Chondrocyte (in vitro differentiated cells): ENCODE measurements around the gene CLN3. TPM values are rescaled to one million over a fixed set of nuclear protein-coding genes. Genes with fewer than 3 reads are reported as not detected.

Source experiments
- DNase-seq: peaks from one replicate; pipeline ENCODE4 v3.0.0; 2021; ENCODE audit warnings: mixed read lengths, low spot score
- H3K27ac Mint-ChIP-seq: one replicate; pipeline ENCODE4 v1.8.0; 2021; ENCODE audit warnings: mild to moderate bottlenecking, moderate library complexity, mixed read lengths; ENCODE audit not compliant: unreplicated experiment
- H3K27me3 Mint-ChIP-seq: 2 replicates; pipeline ENCODE4 v1.8.0; 2021; ENCODE audit warnings: low read depth, mixed read lengths
- H3K36me3 Mint-ChIP-seq: 2 replicates; pipeline ENCODE4 v1.8.0; 2021; ENCODE audit warnings: low read depth, mixed read lengths
- H3K4me1 Mint-ChIP-seq: 2 replicates; pipeline ENCODE4 v1.8.0; 2021; ENCODE audit warnings: low read depth, mild to moderate bottlenecking, mixed read lengths
- H3K4me3 Mint-ChIP-seq: one replicate; pipeline ENCODE4 v1.8.0; 2021; ENCODE audit warnings: mild to moderate bottlenecking, moderate library complexity, mixed read lengths; ENCODE audit not compliant: unreplicated experiment
- H3K9me3 Mint-ChIP-seq: 2 replicates; pipeline ENCODE4 v1.8.0; 2021; ENCODE audit warnings: low read depth, mixed read lengths
- CTCF ChIP-seq: fragments of 200-600 bp; sonication (generic); IDR thresholded peaks from 2 replicates; pipeline ENCODE4 v1.5.0; 2021; ENCODE audit warnings: antibody characterized with exemption, mild to moderate bottlenecking, moderate library complexity
- total RNA-seq: library from RNA; stranded (reverse); gene quantifications from 3 replicates; pipeline ENCODE4 v1.2.1, GENCODE V29; 2021

CLN3 gene
- total RNA-seq, 1 donor from 2014 or later, result 31.7 TPM

- H3K27ac Mint-ChIP-seq, result no peak overlapping the region
- H3K27me3 Mint-ChIP-seq, result peaks cover 2% of the 10 kb centered on the region
- TF ChIP-seq CTCF, result no peak
- DNase-seq, result no peak
- no peaks in the 10 kb centered on the region for H3K9me3 Mint-ChIP-seq
- no peak overlapping the region for H3K4me3 Mint-ChIP-seq
- no peaks in the 10 kb centered on the region for H3K36me3 Mint-ChIP-seq
- no peaks in the 10 kb centered on the region for H3K4me1 Mint-ChIP-seq
These were observed 7.0 kb upstream of the CLN3 start for GRCh38 chr16:28498666-28499381.

GRCh38 chr16:28497861-28498599 is 6.2 kb upstream of the CLN3 start:
- H3K4me1 Mint-ChIP-seq, result no peaks in the 10 kb centered on the region
- no peak overlapping the region for H3K27ac Mint-ChIP-seq
- no peak for TF ChIP-seq CTCF
- H3K36me3 Mint-ChIP-seq, result no peaks in the 10 kb centered on the region
- H3K9me3 Mint-ChIP-seq, result no peaks in the 10 kb centered on the region
- no peak for DNase-seq
- peaks cover 2% of the 10 kb centered on the region for H3K27me3 Mint-ChIP-seq
- no peak overlapping the region for H3K4me3 Mint-ChIP-seq

- no peaks in the 10 kb centered on the region for H3K36me3 Mint-ChIP-seq
- no peak overlapping the region for H3K27ac Mint-ChIP-seq
- DNase-seq, result no peak
- no peak overlapping the region for H3K4me3 Mint-ChIP-seq
- no peak for TF ChIP-seq CTCF
- no peaks in the 10 kb centered on the region for H3K4me1 Mint-ChIP-seq
- no peaks in the 10 kb centered on the region for H3K9me3 Mint-ChIP-seq
- H3K27me3 Mint-ChIP-seq, result no peaks in the 10 kb centered on the region
These were observed 5.5 kb upstream of the CLN3 start for GRCh38 chr16:28497386-28497785.

- no peak overlapping the region for H3K27ac Mint-ChIP-seq
- TF ChIP-seq CTCF, result no peak
- H3K4me3 Mint-ChIP-seq, result no peak overlapping the region
- H3K4me1 Mint-ChIP-seq, result no peaks in the 10 kb centered on the region
- no peak for DNase-seq
- no peaks in the 10 kb centered on the region for H3K36me3 Mint-ChIP-seq
- no peaks in the 10 kb centered on the region for H3K27me3 Mint-ChIP-seq
- H3K9me3 Mint-ChIP-seq, result no peaks in the 10 kb centered on the region
These were observed 5.0 kb upstream of the CLN3 start for GRCh38 chr16:28496844-28497243.

- H3K36me3 Mint-ChIP-seq, result no peaks in the 10 kb centered on the region
- no peak overlapping the region for H3K4me3 Mint-ChIP-seq
- H3K27ac Mint-ChIP-seq, result no peak overlapping the region
- H3K9me3 Mint-ChIP-seq, result no peaks in the 10 kb centered on the region
- H3K27me3 Mint-ChIP-seq, result no peaks in the 10 kb centered on the region
- no peak for DNase-seq
- no peak for TF ChIP-seq CTCF
- H3K4me1 Mint-ChIP-seq, result peaks cover 2% of the 10 kb centered on the region
These were observed 4.2 kb upstream of the CLN3 start for GRCh38 chr16:28495795-28496749.
